ENCODE data around the gene LRRC8C.
A peak's percentile ranks its signal among the peaks of the same experiment; 100 is the strongest.

LRRC8C gene

GRCh38 chr1:89660224-89661061 is 27.5 kb downstream of the LRRC8C start:
- FAIRE-seq (no peak), DNase-seq (ENCODE audit: insufficient read length, low spot score) (no peak)
- no peak for TF ChIP-seq POLR2A (IDR thresholded peaks at IDR 0.05; ENCODE audit: low read depth, low read length)

GRCh38 chr1:89665941-89666340 is 33.0 kb downstream of the LRRC8C start:
- no peak for TF ChIP-seq POLR2A (IDR thresholded peaks at IDR 0.05; ENCODE audit: low read depth, low read length)
- FAIRE-seq (no peak), DNase-seq (ENCODE audit: insufficient read length, low spot score) (no peak)

GRCh38 chr1:89666640-89667039 is 33.7 kb downstream of the LRRC8C start:
- no peak for TF ChIP-seq POLR2A (IDR thresholded peaks at IDR 0.05; ENCODE audit: low read depth, low read length)
- no peak for DNase-seq (ENCODE audit: insufficient read length, low spot score)
- FAIRE-seq: no peak

GRCh38 chr1:89667691-89668090 is 34.8 kb downstream of the LRRC8C start:
- DNase-seq (ENCODE audit: insufficient read length, low spot score): no peak
- TF ChIP-seq POLR2A (IDR thresholded peaks at IDR 0.05; ENCODE audit: low read depth, low read length): no peak
- no peak for FAIRE-seq

GRCh38 chr1:89668961-89669360 is 36.0 kb downstream of the LRRC8C start:
- no peak for DNase-seq (ENCODE audit: insufficient read length, low spot score)
- FAIRE-seq: no peak
- no peak for TF ChIP-seq POLR2A (IDR thresholded peaks at IDR 0.05; ENCODE audit: low read depth, low read length)

GRCh38 chr1:89669441-89669840 is 36.5 kb downstream of the LRRC8C start:
- FAIRE-seq (no peak), DNase-seq (ENCODE audit: insufficient read length, low spot score) (no peak)
- TF ChIP-seq POLR2A (IDR thresholded peaks at IDR 0.05; ENCODE audit: low read depth, low read length): no peak

GRCh38 chr1:89670163-89670562 is 37.2 kb downstream of the LRRC8C start:
- no peak for TF ChIP-seq POLR2A (IDR thresholded peaks at IDR 0.05; ENCODE audit: low read depth, low read length)
- FAIRE-seq (no peak), DNase-seq (ENCODE audit: insufficient read length, low spot score) (no peak)

- no peak for FAIRE-seq
- TF ChIP-seq POLR2A (IDR thresholded peaks at IDR 0.05; ENCODE audit: low read depth, low read length): no peak
- DNase-seq (ENCODE audit: insufficient read length, low spot score): no peak
These were observed 37.8 kb downstream of the LRRC8C start for GRCh38 chr1:89670711-89671110.

- DNase-seq (ENCODE audit: insufficient read length, low spot score) (no peak), FAIRE-seq (peak; percentile 84)
- no peak for TF ChIP-seq POLR2A (IDR thresholded peaks at IDR 0.05; ENCODE audit: low read depth, low read length)
These were observed 39.0 kb downstream of the LRRC8C start for GRCh38 chr1:89671775-89672488.

GRCh38 chr1:89672489-89673183 is 39.7 kb downstream of the LRRC8C start:
- no peak for DNase-seq (ENCODE audit: insufficient read length, low spot score)
- FAIRE-seq: no peak
- TF ChIP-seq POLR2A (IDR thresholded peaks at IDR 0.05; ENCODE audit: low read depth, low read length): no peak

GRCh38 chr1:89673251-89673650 is 40.3 kb downstream of the LRRC8C start:
- TF ChIP-seq POLR2A (IDR thresholded peaks at IDR 0.05; ENCODE audit: low read depth, low read length): no peak
- FAIRE-seq: no peak
- no peak for DNase-seq (ENCODE audit: insufficient read length, low spot score)

- TF ChIP-seq POLR2A (IDR thresholded peaks at IDR 0.05; ENCODE audit: low read depth, low read length): no peak
- no peak for FAIRE-seq
- DNase-seq (ENCODE audit: insufficient read length, low spot score): no peak
These were observed 42.8 kb downstream of the LRRC8C start for GRCh38 chr1:89675677-89676076.

GRCh38 chr1:89681045-89681729 is 48.3 kb downstream of the LRRC8C start:
- DNase-seq (ENCODE audit: insufficient read length, low spot score): no peak
- no peak for FAIRE-seq

GRCh38 chr1:89682611-89683010 is 49.7 kb downstream of the LRRC8C start:
- TF ChIP-seq POLR2A (IDR thresholded peaks at IDR 0.05; ENCODE audit: low read depth, low read length): no peak
- no peak for FAIRE-seq
- no peak for DNase-seq (ENCODE audit: insufficient read length, low spot score)

More at GRCh38 chr1:89681045-89681729, 48.3 kb downstream of the LRRC8C start:
- no peak for TF ChIP-seq POLR2A (IDR thresholded peaks at IDR 0.05; ENCODE audit: low read depth, low read length)

Measured in H54 (cell line).